Keratinocyte (primary cell): ENCODE measurements around the gene OSR1. TPM values are rescaled to one million over a fixed set of nuclear protein-coding genes. Genes with fewer than 3 reads are reported as not detected.

Experiments
- DNase-seq: peaks from one replicate; pipeline ENCODE4 v3.0.0-alpha.2; 2011; ENCODE audit warnings: low read depth, missing footprints, low spot score
- FAIRE-seq: peaks from 2 replicates; lab custom pipeline; 2011; peaks lifted over from hg19 to GRCh38; lab: Jason Lieb, UNC
- H2AFZ ChIP-seq: 2 replicates; pipeline ENCODE4 v1.6.0; 2012; ENCODE audit warnings: low read length, control low read depth, inconsistent platforms; ENCODE audit not compliant: control insufficient read depth
- H3K27ac ChIP-seq: 2 replicates; pipeline ENCODE4 v1.5.1; 2011; ENCODE audit warnings: low read length; ENCODE audit not compliant: control insufficient read depth, insufficient read depth
- H3K27me3 ChIP-seq: 3 replicates; pipeline ENCODE4 v1.6.0; 2011; ENCODE audit warnings: low read length; ENCODE audit not compliant: control insufficient read depth, insufficient read depth; ENCODE audit errors: extremely low read depth
- H3K36me3 ChIP-seq, 2 experiments: 2 replicates in 1 of 2; 3 replicates in 1 of 2; pipeline ENCODE4 v1.5.1; 2011; ENCODE audit warnings: low read length in 2 of 2, mild to moderate bottlenecking in 1 of 2; ENCODE audit not compliant: control insufficient read depth in 2 of 2, insufficient read depth in 2 of 2; ENCODE audit errors: extremely low read depth in 1 of 2
- H3K4me1 ChIP-seq: 3 replicates; pipeline ENCODE4 v1.5.1; 2011; ENCODE audit warnings: low read length; ENCODE audit not compliant: control insufficient read depth, insufficient read depth; ENCODE audit errors: extremely low read depth
- H3K4me2 ChIP-seq: 3 replicates; pipeline ENCODE4 v1.6.0; 2011; ENCODE audit warnings: low read depth, low read length; ENCODE audit not compliant: control insufficient read depth, insufficient read depth; ENCODE audit errors: extremely low read depth
- H3K4me3 ChIP-seq, 3 experiments: fragments of 200-600 bp in 1 of 3; sonication (generic) in 1 of 3; 2 replicates in 2 of 3; 3 replicates in 1 of 3; pipeline ENCODE4 v1.5.1; 2011 to 2016; ENCODE audit warnings: low read length in 3 of 3, mild to moderate bottlenecking in 3 of 3, control low read depth in 2 of 3, inconsistent platforms in 1 of 3, low read depth in 1 of 3, mixed read lengths in 1 of 3, mixed run types in 1 of 3, moderate library complexity in 1 of 3; ENCODE audit not compliant: control insufficient read depth in 2 of 3, insufficient read depth in 2 of 3; ENCODE audit errors: extremely low read depth in 1 of 3
- H3K79me2 ChIP-seq: 2 replicates; pipeline ENCODE4 v1.6.0; 2012; ENCODE audit warnings: low read length; ENCODE audit not compliant: control insufficient read depth, insufficient read depth
- H3K9ac ChIP-seq: 3 replicates; pipeline ENCODE4 v1.6.0; 2011; ENCODE audit warnings: low read length; ENCODE audit not compliant: control insufficient read depth, insufficient read depth; ENCODE audit errors: extremely low read depth
- H3K9me1 ChIP-seq: 3 replicates; pipeline ENCODE4 v1.6.0; 2011; ENCODE audit warnings: low read length; ENCODE audit not compliant: control insufficient read depth, insufficient read depth; ENCODE audit errors: extremely low read depth
- H3K9me3 ChIP-seq: 2 replicates; pipeline ENCODE4 v1.5.1; 2012; ENCODE audit warnings: low read depth, low read length; ENCODE audit not compliant: control insufficient read depth
- H4K20me1 ChIP-seq: 3 replicates; pipeline ENCODE4 v1.6.0; 2011; ENCODE audit warnings: low read length; ENCODE audit not compliant: control insufficient read depth, insufficient read depth; ENCODE audit errors: extremely low read depth
- EZH2 ChIP-seq: IDR thresholded peaks from one replicate; pipeline ENCODE4 v1.6.1; 2012; ENCODE audit warnings: inconsistent platforms, mild to moderate bottlenecking, low read length, moderate library complexity
- dilution Hi-C: fragments of 300-500 bp; cut with MboI; formaldehyde crosslinking; loops from one replicate; pipeline ENCODE4 v1.7.0; 2020; ENCODE audit warnings: low sequenced_read_pairs; ENCODE audit not compliant: extremely low pct_ligation_motif_present
- polyA plus RNA-seq, 5 experiments: library from polyadenylated mRNA; depleted of rRNA in 3 of 5; stranded (reverse) in 3 of 5; stranded (forward) in 1 of 5; unstranded in 1 of 5; fragments of >200 nt; gene quantifications; 1 replicate in 1 of 5; 2 replicates in 3 of 5; 3 replicates in 1 of 5; pipeline versions ENCODE4 v1.2.1 to v1.2.3, GENCODE V29; 2011 to 2012; ENCODE audit warnings: missing spikeins in 2 of 5, low read depth in 1 of 5, low replicate concordance in 1 of 5
- TF ChIP-seq, protein P1 (sequence below), 3 experiments: IDR thresholded peaks in 1 of 3; conservative IDR thresholded peaks in 1 of 3; optimal IDR thresholded peaks in 1 of 3; 2 replicates in 2 of 3; 3 replicates in 1 of 3; pipeline versions ENCODE3 to v1.5.1; 2011; ENCODE audit warnings: low read length in 3 of 3, mild to moderate bottlenecking in 3 of 3, moderate library complexity in 2 of 3, control low read depth in 1 of 3, inconsistent platforms in 1 of 3; ENCODE audit not compliant: insufficient read depth in 2 of 3; ENCODE audit errors: extremely low read depth in 1 of 3

Gene OSR1
- polyA plus RNA-seq, 1 donor (not counting 4 experiments of a cell fraction or from before 2014, with no cell fraction given): 0.09 TPM

DNA sequence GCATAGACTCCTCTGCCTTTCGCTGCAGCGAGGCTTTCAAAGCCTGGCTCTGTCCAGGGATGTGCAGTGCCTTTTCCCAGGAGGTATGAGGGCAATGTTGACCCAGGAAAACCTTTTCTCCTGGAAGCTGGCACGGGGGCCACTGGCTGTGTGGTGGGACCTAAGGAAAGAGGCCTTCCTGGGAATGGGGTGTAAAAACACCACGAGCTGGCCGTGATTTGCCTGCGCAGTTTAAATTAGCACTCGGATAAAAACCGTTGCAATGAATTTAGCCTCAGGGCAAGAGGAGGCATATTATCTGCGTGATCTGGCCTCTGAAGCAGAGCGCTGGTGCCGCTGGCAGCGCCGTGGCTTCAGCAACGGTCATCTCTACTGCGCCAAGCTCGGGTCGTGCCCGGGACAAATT, 3.0 kb downstream of the OSR1 start:
- peaks cover 15% of the 10 kb centered on the region for H3K4me1 ChIP-seq
- FAIRE-seq: no peak
- H4K20me1 ChIP-seq: no peaks in the 10 kb centered on the region
- H3K9me3 ChIP-seq: no peaks in the 10 kb centered on the region
- dilution Hi-C loops: loop anchor here (25.0 kb wide), 1 partner anchor 507 kb away; no protein-coding TSS in a partner anchor
- peaks cover 93% of the 10 kb centered on the region for H3K27me3 ChIP-seq
- H2AFZ ChIP-seq: no peak overlapping the region
- no peak overlapping the region for H3K9ac ChIP-seq
- no peak overlapping the region for H3K27ac ChIP-seq
- H3K79me2 ChIP-seq: no peaks in the 10 kb centered on the region
- H3K36me3 ChIP-seq: no peaks in the 10 kb centered on the region
- no peak for DNase-seq
- no peak overlapping the region for H3K4me3 ChIP-seq
- H3K9me1 ChIP-seq: no peaks in the 10 kb centered on the region
- TF ChIP-seq, protein P1, sequence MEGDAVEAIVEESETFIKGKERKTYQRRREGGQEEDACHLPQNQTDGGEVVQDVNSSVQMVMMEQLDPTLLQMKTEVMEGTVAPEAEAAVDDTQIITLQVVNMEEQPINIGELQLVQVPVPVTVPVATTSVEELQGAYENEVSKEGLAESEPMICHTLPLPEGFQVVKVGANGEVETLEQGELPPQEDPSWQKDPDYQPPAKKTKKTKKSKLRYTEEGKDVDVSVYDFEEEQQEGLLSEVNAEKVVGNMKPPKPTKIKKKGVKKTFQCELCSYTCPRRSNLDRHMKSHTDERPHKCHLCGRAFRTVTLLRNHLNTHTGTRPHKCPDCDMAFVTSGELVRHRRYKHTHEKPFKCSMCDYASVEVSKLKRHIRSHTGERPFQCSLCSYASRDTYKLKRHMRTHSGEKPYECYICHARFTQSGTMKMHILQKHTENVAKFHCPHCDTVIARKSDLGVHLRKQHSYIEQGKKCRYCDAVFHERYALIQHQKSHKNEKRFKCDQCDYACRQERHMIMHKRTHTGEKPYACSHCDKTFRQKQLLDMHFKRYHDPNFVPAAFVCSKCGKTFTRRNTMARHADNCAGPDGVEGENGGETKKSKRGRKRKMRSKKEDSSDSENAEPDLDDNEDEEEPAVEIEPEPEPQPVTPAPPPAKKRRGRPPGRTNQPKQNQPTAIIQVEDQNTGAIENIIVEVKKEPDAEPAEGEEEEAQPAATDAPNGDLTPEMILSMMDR (optimal IDR thresholded peaks at IDR 0.05 in 1 of 3, IDR thresholded peaks at IDR 0.05 in 1 of 3, conservative IDR thresholded peaks at IDR 0.05 in 1 of 3; ENCODE audit: extremely low read depth in 1 of 3, insufficient read depth in 2 of 3, low read length in 3 of 3): no peak
- no peak for TF ChIP-seq EZH2
- H3K4me2 ChIP-seq: no peak overlapping the region

DNA sequence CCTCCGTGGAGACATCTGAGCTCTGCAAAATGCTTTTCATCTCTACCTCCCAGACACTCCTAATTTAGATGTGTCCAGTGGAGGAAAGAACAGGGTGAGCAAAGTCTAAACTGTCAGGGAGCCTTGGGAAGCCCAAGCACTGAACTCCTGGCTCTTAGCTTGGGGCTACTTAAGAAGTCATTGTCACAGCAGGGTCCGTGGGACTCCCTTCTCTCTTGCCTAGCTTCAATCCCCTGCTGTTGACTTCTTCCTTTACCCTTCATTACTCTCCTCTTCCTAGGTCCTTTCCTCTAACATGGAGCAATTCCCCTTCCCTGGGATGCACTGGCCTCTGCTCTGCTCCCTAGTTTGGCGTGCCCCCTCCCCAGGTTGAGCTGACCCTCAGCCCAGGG, 3.4 kb downstream of the OSR1 start:
- no peak overlapping the region for H3K4me3 ChIP-seq
- no peak overlapping the region for H3K4me2 ChIP-seq
- H3K9me3 ChIP-seq: no peaks in the 10 kb centered on the region
- DNase-seq (no peak), FAIRE-seq (no peak)
- H2AFZ ChIP-seq: no peak overlapping the region
- peaks cover 15% of the 10 kb centered on the region for H3K4me1 ChIP-seq
- no peak overlapping the region for H3K27ac ChIP-seq
- no peaks in the 10 kb centered on the region for H4K20me1 ChIP-seq
- dilution Hi-C loops: loop anchor here (25.0 kb wide), 1 partner anchor 507 kb away; no protein-coding TSS in a partner anchor
- TF ChIP-seq EZH2: no peak
- TF ChIP-seq, protein P1 (optimal IDR thresholded peaks at IDR 0.05 in 1 of 3, IDR thresholded peaks at IDR 0.05 in 1 of 3, conservative IDR thresholded peaks at IDR 0.05 in 1 of 3; ENCODE audit: extremely low read depth in 1 of 3, insufficient read depth in 2 of 3, low read length in 3 of 3): no peak
- H3K36me3 ChIP-seq: no peaks in the 10 kb centered on the region
- H3K9ac ChIP-seq: no peak overlapping the region
- H3K79me2 ChIP-seq: no peaks in the 10 kb centered on the region
- peaks cover 94% of the 10 kb centered on the region for H3K27me3 ChIP-seq
- no peaks in the 10 kb centered on the region for H3K9me1 ChIP-seq
